Osteoblast (primary cell): ENCODE results near the gene COL6A2. TPM values are rescaled to one million over a fixed set of nuclear protein-coding genes. Genes with fewer than 3 reads are reported as not detected.

Experiments
- DNase-seq: peaks from one replicate; pipeline ENCODE4 v3.0.0; 2011; ENCODE audit warnings: low spot score, mixed read lengths; ENCODE audit not compliant: insufficient read length; ENCODE audit errors: missing footprints
- H2AFZ ChIP-seq: 2 replicates; pipeline ENCODE4 v1.6.0; 2011; ENCODE audit warnings: mild to moderate bottlenecking, low read length
- H3K27ac ChIP-seq: 2 replicates; pipeline ENCODE4 v1.5.1; 2011; ENCODE audit warnings: mild to moderate bottlenecking, low read depth, low read length, moderate library complexity
- H3K27me3 ChIP-seq: 2 replicates; pipeline ENCODE4 v1.6.0; 2012; ENCODE audit warnings: mild to moderate bottlenecking, control low read depth, inconsistent platforms, low read length, moderate library complexity; ENCODE audit not compliant: insufficient read depth
- H3K36me3 ChIP-seq: 2 replicates; pipeline ENCODE4 v1.5.1; 2011; ENCODE audit warnings: mild to moderate bottlenecking, low read length, control low read depth, moderate library complexity; ENCODE audit not compliant: insufficient read depth
- H3K4me1 ChIP-seq: 2 replicates; pipeline ENCODE4 v1.5.1; 2011; ENCODE audit warnings: mild to moderate bottlenecking, low read length, control low read depth, moderate library complexity; ENCODE audit not compliant: insufficient read depth
- H3K4me2 ChIP-seq: 2 replicates; pipeline ENCODE4 v1.6.0; 2011; ENCODE audit warnings: mild to moderate bottlenecking, low read length; ENCODE audit not compliant: insufficient read depth
- H3K4me3 ChIP-seq: fragments of 200-600 bp; sonication (generic); 3 replicates; pipeline ENCODE4 v1.5.1; 2012; ENCODE audit warnings: mild to moderate bottlenecking, low read length, inconsistent platforms; ENCODE audit not compliant: insufficient read depth
- H3K79me2 ChIP-seq: 2 replicates; pipeline ENCODE4 v1.6.0; 2012; ENCODE audit warnings: mild to moderate bottlenecking, low read length, control low read depth, inconsistent platforms; ENCODE audit not compliant: insufficient read depth
- H3K9me3 ChIP-seq: 2 replicates; pipeline ENCODE4 v1.5.1; 2011; ENCODE audit warnings: low read depth, low read length, control low read depth
- H4K20me1 ChIP-seq: 2 replicates; pipeline ENCODE4 v1.6.0; 2012; ENCODE audit warnings: mild to moderate bottlenecking, low read length, control low read depth; ENCODE audit not compliant: insufficient read depth
- total RNA-seq: library from RNA; depleted of rRNA; stranded (reverse); fragments of >200 nt; gene quantifications from 2 replicates; pipeline ENCODE4 v1.2.3, GENCODE V29; 2012
- TF ChIP-seq, protein P1 (sequence below): IDR thresholded peaks from 2 replicates; pipeline ENCODE4 v1.5.1; 2011; ENCODE audit warnings: mild to moderate bottlenecking, low read depth, low read length, moderate library complexity; ENCODE audit errors: extremely low read depth

Gene COL6A2
- total RNA-seq, 1 donor: 1,265 TPM

DNA sequence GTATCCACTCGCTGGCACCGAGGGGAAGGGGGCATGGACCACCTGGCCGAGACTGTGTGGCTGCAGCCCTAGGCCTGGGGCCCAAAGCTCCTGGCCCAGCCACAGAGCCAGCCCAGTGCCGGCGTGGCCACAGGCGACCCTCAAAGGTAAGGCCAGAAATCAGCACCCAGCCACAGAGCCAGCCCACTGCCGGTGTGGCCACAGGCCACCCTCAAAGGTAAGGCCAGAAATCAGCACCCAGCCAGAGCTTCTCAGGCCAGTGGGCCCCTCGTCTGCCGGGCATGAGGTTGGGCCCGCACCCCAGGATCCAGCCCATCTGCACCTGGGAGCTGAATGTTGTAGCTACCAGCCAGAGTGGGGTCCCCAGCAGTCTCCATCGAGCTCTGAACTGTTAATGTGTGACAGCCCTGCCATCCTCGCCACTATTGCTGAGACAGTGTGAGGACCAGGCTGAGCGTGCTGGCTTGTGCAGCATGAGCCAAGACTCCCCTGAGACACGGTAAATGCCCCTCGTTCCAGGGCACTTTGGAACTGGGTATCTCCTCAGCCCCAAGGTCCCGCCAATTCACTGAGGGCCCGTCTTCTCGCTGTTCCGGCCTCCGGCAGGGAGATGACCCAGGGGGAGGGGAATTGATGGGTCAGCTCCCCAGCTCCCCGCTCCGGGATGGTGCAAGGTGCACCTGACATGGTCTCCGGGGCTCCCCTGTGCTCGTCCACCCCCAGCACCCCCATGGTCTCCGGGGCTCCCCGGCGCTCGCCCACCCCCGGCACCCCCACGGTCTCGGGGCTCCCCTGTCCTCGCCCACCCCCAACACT, 62.1 kb downstream of the COL6A2 start:
- Histone ChIP-seq H3K4me1 (no peaks in the 10 kb centered on the region), H3K27me3 (peaks cover 4% of the 10 kb centered on the region), H3K9me3 (no peaks in the 10 kb centered on the region)

DNA sequence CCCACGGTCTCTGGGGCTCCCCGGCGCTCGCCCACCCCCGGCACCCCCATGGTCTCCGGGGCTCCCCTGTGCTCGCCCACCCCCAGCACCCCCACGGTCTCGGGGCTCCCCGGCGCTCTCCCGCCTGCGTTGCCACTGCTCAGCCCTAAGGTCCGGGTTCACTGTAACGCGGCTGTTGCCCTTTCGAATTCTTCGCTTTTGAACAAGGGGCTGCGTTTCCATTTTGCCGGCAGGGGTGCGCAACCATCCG, 62.7 kb downstream of the COL6A2 start:
- H3K9me3 ChIP-seq: no peaks in the 10 kb centered on the region
- DNase-seq: peak; percentile 76
- no peak overlapping the region for H3K27ac ChIP-seq
- no peaks in the 10 kb centered on the region for H3K36me3 ChIP-seq
- H4K20me1 ChIP-seq: no peaks in the 10 kb centered on the region
- H3K4me2 ChIP-seq: no peak overlapping the region
- no peaks in the 10 kb centered on the region for H3K79me2 ChIP-seq
- H3K27me3 ChIP-seq: peaks cover 4% of the 10 kb centered on the region
- H3K4me3 ChIP-seq: no peak overlapping the region
- no peaks in the 10 kb centered on the region for H3K4me1 ChIP-seq
- H2AFZ ChIP-seq: no peak overlapping the region
- TF ChIP-seq, protein P1, sequence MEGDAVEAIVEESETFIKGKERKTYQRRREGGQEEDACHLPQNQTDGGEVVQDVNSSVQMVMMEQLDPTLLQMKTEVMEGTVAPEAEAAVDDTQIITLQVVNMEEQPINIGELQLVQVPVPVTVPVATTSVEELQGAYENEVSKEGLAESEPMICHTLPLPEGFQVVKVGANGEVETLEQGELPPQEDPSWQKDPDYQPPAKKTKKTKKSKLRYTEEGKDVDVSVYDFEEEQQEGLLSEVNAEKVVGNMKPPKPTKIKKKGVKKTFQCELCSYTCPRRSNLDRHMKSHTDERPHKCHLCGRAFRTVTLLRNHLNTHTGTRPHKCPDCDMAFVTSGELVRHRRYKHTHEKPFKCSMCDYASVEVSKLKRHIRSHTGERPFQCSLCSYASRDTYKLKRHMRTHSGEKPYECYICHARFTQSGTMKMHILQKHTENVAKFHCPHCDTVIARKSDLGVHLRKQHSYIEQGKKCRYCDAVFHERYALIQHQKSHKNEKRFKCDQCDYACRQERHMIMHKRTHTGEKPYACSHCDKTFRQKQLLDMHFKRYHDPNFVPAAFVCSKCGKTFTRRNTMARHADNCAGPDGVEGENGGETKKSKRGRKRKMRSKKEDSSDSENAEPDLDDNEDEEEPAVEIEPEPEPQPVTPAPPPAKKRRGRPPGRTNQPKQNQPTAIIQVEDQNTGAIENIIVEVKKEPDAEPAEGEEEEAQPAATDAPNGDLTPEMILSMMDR: no peak

More for the DNA sequence above, 62.1 kb downstream of the COL6A2 start:
- peak; percentile 77 for DNase-seq
- TF ChIP-seq, protein P1: no peak
- no peaks in the 10 kb centered on the region for H4K20me1 ChIP-seq
- H3K4me3 ChIP-seq: no peak overlapping the region
- H2AFZ ChIP-seq: no peak overlapping the region
- no peak overlapping the region for H3K4me2 ChIP-seq
- H3K79me2 ChIP-seq: no peaks in the 10 kb centered on the region
- no peak overlapping the region for H3K27ac ChIP-seq
- H3K36me3 ChIP-seq: no peaks in the 10 kb centered on the region

DNA sequence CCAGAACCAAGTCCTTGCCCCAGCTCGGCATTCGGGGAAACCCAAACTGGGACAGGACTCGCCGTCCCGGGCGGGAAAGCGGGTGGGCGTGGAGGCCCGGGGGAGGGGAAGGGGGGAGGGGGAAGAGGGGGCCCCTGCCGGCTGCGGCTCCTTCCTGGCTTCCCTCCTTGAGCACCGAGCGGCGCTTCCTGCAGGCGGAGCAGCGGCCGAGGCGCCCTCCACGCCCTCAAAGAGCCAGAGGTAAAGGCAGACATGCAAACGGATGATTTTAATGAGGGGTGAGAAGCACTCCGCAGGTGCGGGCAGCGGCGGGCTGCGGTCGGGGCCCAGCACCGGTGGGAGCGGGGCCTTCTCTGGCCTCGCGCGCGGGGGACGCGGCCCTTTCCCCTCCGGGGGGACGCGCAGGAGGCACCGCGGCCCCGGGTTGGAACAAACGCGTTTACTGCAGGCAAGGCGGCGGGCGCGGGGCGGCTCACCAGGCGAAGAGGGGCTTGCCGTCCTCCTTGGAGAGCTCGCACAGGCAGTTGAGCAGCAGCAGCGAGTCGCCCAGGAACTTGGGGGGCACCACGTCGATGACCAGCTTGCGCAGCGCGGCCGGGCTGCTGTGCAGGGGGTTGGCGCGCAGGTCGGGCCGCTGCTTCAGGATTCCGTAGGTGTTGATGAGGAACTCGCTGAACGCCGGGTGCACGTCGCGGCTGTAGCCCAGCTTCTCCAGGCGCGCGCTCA, 63.2 kb downstream of the COL6A2 start:
- Histone ChIP-seq H4K20me1 (no peaks in the 10 kb centered on the region), H2AFZ (no peak overlapping the region), H3K36me3 (no peaks in the 10 kb centered on the region), H3K4me2 (no peak overlapping the region), H3K27ac (no peak overlapping the region), H3K4me1 (no peaks in the 10 kb centered on the region), H3K79me2 (no peaks in the 10 kb centered on the region), H3K9me3 (no peaks in the 10 kb centered on the region), H3K4me3 (no peak overlapping the region), H3K27me3 (peaks cover 4% of the 10 kb centered on the region)
- TF ChIP-seq, protein P1: no peak
- peak; percentile 77 for DNase-seq
